Measurements from ENCODE around the gene MAP7D1.

Gene MAP7D1

GRCh38 chr1:36161641-36162531, 5.9 kb downstream of the MAP7D1 start:
- Histone ChIP-seq H3K4me1 (peaks cover 4 to 96% (median 81%) of the 10 kb centered on the region in 4 donors), H3K27me3 (no peaks in the 10 kb centered on the region), H3K9me3 (no peaks in the 10 kb centered on the region), H3K4me3 (peak overlapping the region; percentile 40 to 50), H3K27ac (peak overlapping the region; percentile 99 to 100), H3K36me3 (no peaks in the 10 kb centered on the region)
- TF ChIP-seq CTCF (IDR thresholded peaks at IDR 0.05) = no peak
- DNase-seq = peak in 1 of 2 donors; percentile 42
- intact Hi-C loops (cut with DNase I; ENCODE audit: low total_unique reads) = no loop called here

- Histone ChIP-seq H3K36me3 (peaks cover 0 to 7% (median 6%) of the 10 kb centered on the region in 3 donors), H3K9me3 (no peaks in the 10 kb centered on the region), H3K4me1 (peaks cover 1 to 99% (median 84%) of the 10 kb centered on the region in 4 donors), H3K4me3 (no peak overlapping the region), H3K27me3 (no peaks in the 10 kb centered on the region), H3K27ac (peak overlapping the region; percentile 99 to 100)
- no peak for TF ChIP-seq CTCF (IDR thresholded peaks at IDR 0.05)
- intact Hi-C loops (cut with DNase I; ENCODE audit: low total_unique reads) = no loop called here
- no peak for DNase-seq
Measured at GRCh38 chr1:36162680-36163239, 6.8 kb downstream of the MAP7D1 start.

- H3K4me3 ChIP-seq = no peak overlapping the region
- peaks cover 0 to 99% (median 81%) of the 10 kb centered on the region in 4 donors for H3K4me1 ChIP-seq
- intact Hi-C loops (cut with DNase I; ENCODE audit: low total_unique reads) = no loop called here
- no peak for DNase-seq
- no peak for TF ChIP-seq CTCF (IDR thresholded peaks at IDR 0.05)
- H3K27me3 ChIP-seq = no peaks in the 10 kb centered on the region
- no peaks in the 10 kb centered on the region for H3K9me3 ChIP-seq
- H3K27ac ChIP-seq = peak overlapping the region; percentile 99 to 100
- peaks cover 0 to 10% (median 9%) of the 10 kb centered on the region in 3 donors for H3K36me3 ChIP-seq
Measured at GRCh38 chr1:36163426-36163825, 7.5 kb downstream of the MAP7D1 start.

GRCh38 chr1:36164361-36164760, 8.4 kb downstream of the MAP7D1 start:
- no peak for TF ChIP-seq CTCF (IDR thresholded peaks at IDR 0.05)
- intact Hi-C loops (cut with DNase I; ENCODE audit: low total_unique reads) = no loop called here
- Histone ChIP-seq H3K36me3 (peaks cover 0 to 10% (median 9%) of the 10 kb centered on the region in 3 donors), H3K4me3 (no peak overlapping the region), H3K27ac (peak overlapping the region; percentile 21 to 100), H3K27me3 (no peaks in the 10 kb centered on the region), H3K9me3 (no peaks in the 10 kb centered on the region), H3K4me1 (peaks cover 0 to 97% (median 78%) of the 10 kb centered on the region in 4 donors)
- no peak for DNase-seq

GRCh38 chr1:36165145-36165544, 9.2 kb downstream of the MAP7D1 start:
- Histone ChIP-seq H3K4me3 (no peak overlapping the region), H3K36me3 (peaks cover 0 to 10% (median 9%) of the 10 kb centered on the region in 3 donors), H3K27me3 (no peaks in the 10 kb centered on the region), H3K9me3 (no peaks in the 10 kb centered on the region), H3K27ac (peak overlapping the region in 1 of 2 donors; percentile 100), H3K4me1 (peaks cover 0 to 97% (median 71%) of the 10 kb centered on the region in 4 donors)
- DNase-seq = no peak
- no peak for TF ChIP-seq CTCF (IDR thresholded peaks at IDR 0.05)
- intact Hi-C loops (cut with DNase I; ENCODE audit: low total_unique reads) = no loop called here

Data from tibial artery (tissue), 4 donors.